HepG2 (cell line): ENCODE data around the gene CLRN3. TPM values are rescaled to one million over a fixed set of nuclear protein-coding genes. Genes with fewer than 3 reads are reported as not detected.

Experiments
- ATAC-seq: fragments of 200-7000 bp; cut with Tn5 transposase; 3 replicates; pipeline ENCODE4 v1.9.1; 2020; ENCODE audit warnings: mild to moderate bottlenecking, moderate library complexity
- BruUV-seq: library from RNA; stranded (reverse); fragments of 400-500 nt; replicated peaks from 2 replicates; lab custom pipeline; 2021; lab: Mats Ljungman, UMichigan
- CTCF ChIA-PET: fragments of 300-600 bp; formaldehyde crosslinking; extraction: SDS; loops from one replicate; lab custom pipeline; 2021; ENCODE audit warnings: low total read pairs, inconsistent platforms, low intra/inter-chr PET ratio; lab: Yijun Ruan, JAX
- POLR2A ChIA-PET: fragments of 350-600 bp; sonication (Branson Sonifier 250); formaldehyde crosslinking; loops from one replicate; lab custom pipeline; 2020; ENCODE audit warnings: antibody characterized with exemption, inconsistent platforms; lab: Yijun Ruan, JAX
- DNase-seq: peaks from one replicate; pipeline ENCODE4 v3.0.0-alpha.2; 2015; ENCODE audit warnings: low spot score
- FAIRE-seq: peaks from 3 replicates; lab custom pipeline; 2011; peaks lifted over from hg19 to GRCh38; lab: Jason Lieb, UNC
- H2AFZ ChIP-seq: one replicate; pipeline ENCODE4 v1.6.1; 2011; ENCODE audit warnings: low read length, inconsistent platforms
- H3K27ac ChIP-seq: fragments of 300-600 bp; 3 replicates; pipeline ENCODE4 v1.8.0; 2011; ENCODE audit warnings: mixed run types, mild to moderate bottlenecking, mixed read lengths, low read length, inconsistent platforms; ENCODE audit not compliant: insufficient read depth; ENCODE audit errors: extremely low read length
- H3K27me3 ChIP-seq, 2 experiments: fragments of 200-600 bp in 1 of 2; 2 replicates in 1 of 2; 3 replicates in 1 of 2; pipeline versions ENCODE4 v1.6.0 to v1.8.0; 2011; ENCODE audit warnings: low read length in 2 of 2, mild to moderate bottlenecking in 2 of 2, moderate library complexity in 2 of 2, inconsistent platforms in 1 of 2; ENCODE audit not compliant: insufficient read depth in 2 of 2, control insufficient read depth in 1 of 2
- H3K36me3 ChIP-seq, 2 experiments: fragments of 200-600 bp in 1 of 2; replicated peaks in 1 of 2; 2 replicates in 1 of 2; 3 replicates in 1 of 2; pipeline versions ENCODE4 v1.5.1 to v1.8.0; 2011; ENCODE audit warnings: low read length in 2 of 2, inconsistent platforms in 1 of 2; ENCODE audit not compliant: insufficient read depth in 2 of 2, control insufficient read depth in 1 of 2
- H3K4me1 ChIP-seq: 2 replicates; pipeline ENCODE4 v1.5.1; 2012; ENCODE audit warnings: low read length, inconsistent platforms; ENCODE audit not compliant: insufficient read depth
- H3K4me2 ChIP-seq: 2 replicates; pipeline ENCODE4 v1.6.0; 2011; ENCODE audit warnings: low read depth, low read length, inconsistent platforms
- H3K4me3 ChIP-seq, 3 experiments: fragments of 200-600 bp in 1 of 3; sonication (generic), shearing (Covaris generic) in 1 of 3; replicated peaks in 1 of 3; 2 replicates each; pipeline ENCODE4 v1.5.1; 2011 to 2016; ENCODE audit warnings: low read length in 3 of 3, inconsistent platforms in 2 of 3, low read depth in 2 of 3, mild to moderate bottlenecking in 2 of 3, control low read depth in 1 of 3, mixed read lengths in 1 of 3; ENCODE audit not compliant: insufficient read depth in 1 of 3
- H3K79me2 ChIP-seq: one replicate; pipeline ENCODE4 v1.6.1; 2011; ENCODE audit warnings: low read length, inconsistent platforms; ENCODE audit not compliant: insufficient read depth
- H3K9ac ChIP-seq: 2 replicates; pipeline ENCODE4 v1.6.0; 2011; ENCODE audit warnings: mild to moderate bottlenecking, low read depth, low read length, inconsistent platforms; ENCODE audit not compliant: insufficient read depth
- H3K9me3 ChIP-seq: 2 replicates; pipeline ENCODE4 v1.5.1; 2012; ENCODE audit warnings: mild to moderate bottlenecking, low read length
- H4K20me1 ChIP-seq: 2 replicates; pipeline ENCODE4 v1.6.0; 2011; ENCODE audit warnings: inconsistent platforms, mild to moderate bottlenecking, low read length, moderate library complexity; ENCODE audit not compliant: insufficient read depth
- AGO1 ChIP-seq: fragments of 200-400 bp; formaldehyde crosslinking; IDR thresholded peaks from 2 replicates; pipeline ENCODE4 v1.6.1; 2017; ENCODE audit warnings: mild to moderate bottlenecking, low read depth, low read length, moderate library complexity; ENCODE audit not compliant: poor library complexity, severe bottlenecking
- FOXA1 ChIP-seq, 2 experiments: fragments of 450-650 bp in 1 of 2; sonication (generic) in 1 of 2; formaldehyde crosslinking in 1 of 2; IDR thresholded peaks; 2 replicates each; pipeline versions ENCODE4 v1.4.0 to v1.6.1; 2016 to 2020; ENCODE audit warnings: missing genetic modification reagents in 1 of 2
- FOXJ3 ChIP-seq: sonication (generic); formaldehyde crosslinking; IDR thresholded peaks from 2 replicates; pipeline ENCODE4 v1.4.0; 2020; ENCODE audit warnings: missing genetic modification reagents, mild to moderate bottlenecking, borderline replicate concordance
- HNRNPH1 ChIP-seq: fragments of 200-400 bp; formaldehyde crosslinking; optimal IDR thresholded peaks from 2 replicates; pipeline ENCODE3; 2017; ENCODE audit warnings: mild to moderate bottlenecking, low read depth, low read length
- NCOA1 ChIP-seq: sonication (generic); formaldehyde crosslinking; IDR thresholded peaks from 2 replicates; pipeline ENCODE4 v1.9.0; 2021; ENCODE audit warnings: missing genetic modification reagents
- NFYC ChIP-seq: IDR thresholded peaks from 2 replicates; pipeline ENCODE4 v1.6.1; 2016; ENCODE audit warnings: missing genetic modification reagents, missing compliant biosample characterization
- SIN3B ChIP-seq: fragments of 150-350 bp; IDR thresholded peaks from 2 replicates; pipeline ENCODE4 v1.6.1; 2014; ENCODE audit warnings: low read length
- ZC3H4 ChIP-seq: sonication (generic); formaldehyde crosslinking; IDR thresholded peaks from 2 replicates; pipeline ENCODE4 v1.4.0; 2020; ENCODE audit warnings: missing genetic modification reagents, borderline replicate concordance
- ZNF740 ChIP-seq: sonication (generic); formaldehyde crosslinking; IDR thresholded peaks from 2 replicates; pipeline ENCODE4 v1.4.0; 2020; ENCODE audit warnings: missing genetic modification reagents
- WGBS: methylation state at CpG from one replicate; pipeline ENCODE4 v1.1.6; 2017; ENCODE audit warnings: low lambda C conversion rate; 5-methylcytosine and 5-hydroxymethylcytosine counted together
- in situ Hi-C: cut with HindIII; loops from 2 replicates; pipeline ENCODE4 v1.10.0; 2017; ENCODE audit warnings: low pct_unique_long_range_greater_than_20kb; ENCODE audit not compliant: extremely low pct_ligation_motif_present
- intact Hi-C: fragments of 100-400 bp; cut with micrococcal nuclease; formaldehyde crosslinking; loops from one replicate; pipeline ENCODE4 v1.10.0; 2022; ENCODE audit not compliant: unreplicated experiment
- polyA plus RNA-seq, 8 experiments: library from polyadenylated mRNA; depleted of rRNA in 3 of 8; stranded (reverse) in 7 of 8; unstranded in 1 of 8; fragments of >200 nt; fragmentation: Illumina TruSeq in 4 of 8; extraction: Trizol in 4 of 8; gene quantifications; 2 replicates each; pipeline versions ENCODE4 v1.2.1 to v1.2.3, GENCODE V29; 2011 to 2016; ENCODE audit warnings: low read depth in 4 of 8, missing spikeins in 1 of 8, mixed read lengths in 1 of 8; ENCODE audit not compliant: insufficient read depth in 1 of 8
- total RNA-seq, 5 experiments: library from RNA; depleted of rRNA; stranded (reverse); fragments of >200 nt; fragmentation: Illumina TruSeq; extraction: Trizol; gene quantifications; 2 replicates each; pipeline ENCODE4 v1.2.3, GENCODE V29; 2016; ENCODE audit warnings: low read depth in 1 of 5
- TF ChIP-seq, protein P1 (sequence below): fragments of 450-650 bp; IDR thresholded peaks from 2 replicates; pipeline ENCODE4 v1.6.1; 2016
- TF ChIP-seq, protein P2 (sequence below): sonication (generic); formaldehyde crosslinking; IDR thresholded peaks from 2 replicates; pipeline ENCODE4 v1.5.0; 2020; ENCODE audit warnings: mild to moderate bottlenecking, missing genetic modification reagents
- TF ChIP-seq, protein P3 (sequence below): sonication (generic); formaldehyde crosslinking; IDR thresholded peaks from 2 replicates; pipeline ENCODE4 v1.8.0; 2022; ENCODE audit warnings: mild to moderate bottlenecking, missing genetic modification reagents, borderline replicate concordance

Gene CLRN3
- total and polyA plus RNA-seq, 2 of the 13 experiments (the other 11 are each of a cell fraction or from before 2014, with no cell fraction given), result not detected

GRCh38 chr10:127882801-127883459 is 9.8 kb downstream of the CLRN3 start:
- no peak overlapping the region for H3K9ac ChIP-seq
- intact Hi-C loops, result no loop called here
- H3K27ac ChIP-seq, result no peak overlapping the region
- FAIRE-seq (no peak), ATAC-seq (no peak), DNase-seq (no peak)
- no peak overlapping the region for H3K4me2 ChIP-seq
- H3K9me3 ChIP-seq, result no peaks in the 10 kb centered on the region
- ChIA-PET POLR2A (no interaction called here), CTCF (no interaction called here)
- no peak overlapping the region for H3K4me3 ChIP-seq
- H2AFZ ChIP-seq, result no peak overlapping the region
- H3K79me2 ChIP-seq, result no peaks in the 10 kb centered on the region
- BruUV-seq, result no TSS peak
- no peaks in the 10 kb centered on the region for H3K27me3 ChIP-seq
- in situ Hi-C loops, result no loop called here
- WGBS, result 39% methylated on average over 3 of the region's 4 CpGs
- no peaks in the 10 kb centered on the region for H3K36me3 ChIP-seq
- peaks cover 14% of the 10 kb centered on the region for H3K4me1 ChIP-seq
- TF ChIP-seq ZC3H4 (CRISPR knock-in tag), result no peak
- TF ChIP-seq, protein P1, sequence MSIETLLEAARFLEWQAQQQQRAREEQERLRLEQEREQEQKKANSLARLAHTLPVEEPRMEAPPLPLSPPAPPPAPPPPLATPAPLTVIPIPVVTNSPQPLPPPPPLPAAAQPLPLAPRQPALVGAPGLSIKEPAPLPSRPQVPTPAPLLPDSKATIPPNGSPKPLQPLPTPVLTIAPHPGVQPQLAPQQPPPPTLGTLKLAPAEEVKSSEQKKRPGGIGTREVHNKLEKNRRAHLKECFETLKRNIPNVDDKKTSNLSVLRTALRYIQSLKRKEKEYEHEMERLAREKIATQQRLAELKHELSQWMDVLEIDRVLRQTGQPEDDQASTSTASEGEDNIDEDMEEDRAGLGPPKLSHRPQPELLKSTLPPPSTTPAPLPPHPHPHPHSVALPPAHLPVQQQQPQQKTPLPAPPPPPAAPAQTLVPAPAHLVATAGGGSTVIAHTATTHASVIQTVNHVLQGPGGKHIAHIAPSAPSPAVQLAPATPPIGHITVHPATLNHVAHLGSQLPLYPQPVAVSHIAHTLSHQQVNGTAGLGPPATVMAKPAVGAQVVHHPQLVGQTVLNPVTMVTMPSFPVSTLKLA, result peak; percentile 82
- no peaks in the 10 kb centered on the region for H4K20me1 ChIP-seq

DNA sequence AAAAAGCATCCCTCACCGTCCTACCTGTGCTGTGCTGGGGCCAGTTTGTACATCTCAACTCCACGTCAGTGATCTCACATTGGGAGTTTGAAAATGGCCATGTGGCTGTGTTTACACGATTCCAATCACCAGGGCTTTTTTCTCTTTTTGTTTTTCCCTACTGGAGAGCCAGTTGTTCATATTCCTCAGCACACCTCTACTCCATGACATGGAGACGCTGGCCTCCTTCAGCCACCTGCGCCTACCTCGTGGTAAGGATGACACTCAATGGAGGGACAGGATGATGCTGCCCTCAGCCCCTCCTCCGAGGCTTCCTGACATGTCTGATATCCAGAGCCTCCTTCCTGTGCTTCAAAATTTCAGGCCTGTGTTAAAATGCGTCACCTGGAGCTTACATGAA is 10.3 kb downstream of the CLRN3 start:
- Histone ChIP-seq H3K4me3 (no peak overlapping the region), H3K27me3 (no peaks in the 10 kb centered on the region), H3K9me3 (no peaks in the 10 kb centered on the region), H2AFZ (no peak overlapping the region), H3K79me2 (no peaks in the 10 kb centered on the region), H3K4me2 (no peak overlapping the region), H3K27ac (no peak overlapping the region), H4K20me1 (no peaks in the 10 kb centered on the region), H3K4me1 (peaks cover 14% of the 10 kb centered on the region), H3K9ac (no peak overlapping the region), H3K36me3 (no peaks in the 10 kb centered on the region)
- CTCF ChIA-PET, result no interaction called here
- ATAC-seq (no peak), DNase-seq (no peak), FAIRE-seq (no peak)
- POLR2A ChIA-PET, result no interaction called here
- intact Hi-C loops, result no loop called here
- WGBS, result 51% methylated on average over 8 of the region's 8 CpGs
- no TSS peak for BruUV-seq
- in situ Hi-C loops, result no loop called here
- TF ChIP-seq AGO1 (no peak), SIN3B (no peak), FOXA1 (IDR thresholded peaks at IDR 0.05) (no peak), FOXA1 (CRISPR knock-in tag; IDR thresholded peaks at IDR 0.05) (no peak), HNRNPH1 (no peak), NFYC (no peak), NCOA1 (CRISPR knock-in tag) (no peak), ZNF740 (CRISPR knock-in tag) (no peak), FOXJ3 (CRISPR knock-in tag) (no peak)
- TF ChIP-seq, protein P2, sequence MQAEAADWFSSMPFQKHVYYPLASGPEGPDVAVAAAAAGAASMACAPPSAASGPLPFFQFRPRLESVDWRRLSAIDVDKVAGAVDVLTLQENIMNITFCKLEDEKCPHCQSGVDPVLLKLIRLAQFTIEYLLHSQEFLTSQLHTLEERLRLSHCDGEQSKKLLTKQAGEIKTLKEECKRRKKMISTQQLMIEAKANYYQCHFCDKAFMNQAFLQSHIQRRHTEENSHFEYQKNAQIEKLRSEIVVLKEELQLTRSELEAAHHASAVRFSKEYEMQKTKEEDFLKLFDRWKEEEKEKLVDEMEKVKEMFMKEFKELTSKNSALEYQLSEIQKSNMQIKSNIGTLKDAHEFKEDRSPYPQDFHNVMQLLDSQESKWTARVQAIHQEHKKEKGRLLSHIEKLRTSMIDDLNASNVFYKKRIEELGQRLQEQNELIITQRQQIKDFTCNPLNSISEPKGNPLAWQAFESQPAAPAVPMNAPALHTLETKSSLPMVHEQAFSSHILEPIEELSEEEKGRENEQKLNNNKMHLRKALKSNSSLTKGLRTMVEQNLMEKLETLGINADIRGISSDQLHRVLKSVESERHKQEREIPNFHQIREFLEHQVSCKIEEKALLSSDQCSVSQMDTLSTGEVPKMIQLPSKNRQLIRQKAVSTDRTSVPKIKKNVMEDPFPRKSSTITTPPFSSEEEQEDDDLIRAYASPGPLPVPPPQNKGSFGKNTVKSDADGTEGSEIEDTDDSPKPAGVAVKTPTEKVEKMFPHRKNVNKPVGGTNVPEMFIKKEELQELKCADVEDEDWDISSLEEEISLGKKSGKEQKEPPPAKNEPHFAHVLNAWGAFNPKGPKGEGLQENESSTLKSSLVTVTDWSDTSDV (CRISPR knock-in tag), result no peak
- TF ChIP-seq, protein P3, sequence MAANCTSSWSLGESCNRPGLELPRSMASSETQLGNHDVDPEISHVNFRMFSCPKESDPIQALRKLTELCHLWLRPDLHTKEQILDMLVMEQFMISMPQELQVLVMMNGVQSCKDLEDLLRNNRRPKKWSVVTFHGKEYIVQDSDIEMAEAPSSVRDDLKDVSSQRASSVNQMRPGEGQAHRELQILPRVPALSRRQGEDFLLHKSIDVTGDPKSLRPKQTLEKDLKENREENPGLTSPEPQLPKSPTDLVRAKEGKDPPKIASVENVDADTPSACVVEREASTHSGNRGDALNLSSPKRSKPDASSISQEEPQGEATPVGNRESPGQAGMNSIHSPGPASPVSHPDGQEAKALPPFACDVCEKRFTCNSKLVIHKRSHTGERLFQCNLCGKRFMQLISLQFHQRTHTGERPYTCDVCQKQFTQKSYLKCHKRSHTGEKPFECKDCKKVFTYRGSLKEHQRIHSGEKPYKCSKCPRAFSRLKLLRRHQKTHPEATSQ (CRISPR knock-in tag), result no peak
